ENCODE results near the gene PNMA1.
"Not testable (repeated sequence)": the region's sequence is repeated elsewhere in the genome, so short reads cannot be mapped to it uniquely, and the experiment has no call there.

The PNMA1 gene

DNA sequence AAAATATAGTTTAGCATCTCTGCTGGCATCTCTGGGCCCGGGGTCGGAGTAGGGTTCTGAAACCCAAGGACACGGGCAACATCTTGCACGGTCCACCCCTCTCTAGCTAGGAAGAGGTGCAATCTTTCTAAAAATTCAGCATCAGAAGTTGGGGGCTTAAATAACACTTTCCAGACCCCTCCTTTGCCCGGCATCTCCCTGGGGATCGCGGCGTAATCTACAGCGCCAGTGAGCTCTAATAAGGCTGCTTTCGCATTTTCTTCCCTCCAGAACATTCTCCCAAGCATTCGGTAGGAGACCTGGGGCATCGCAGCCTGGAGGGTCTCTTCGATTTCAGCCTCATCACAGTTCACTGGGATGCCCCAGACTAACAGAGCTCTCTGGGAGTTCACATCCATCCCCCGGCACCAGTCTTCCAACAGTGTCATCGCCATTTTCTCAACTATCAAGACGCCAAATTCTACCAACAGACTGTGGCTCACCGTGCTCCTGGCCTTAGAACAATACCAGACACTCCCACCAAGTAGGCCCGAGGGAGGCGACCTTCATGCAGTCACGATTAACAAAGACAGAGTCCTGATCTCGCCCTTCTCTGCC is 880 bp downstream of the PNMA1 start:
- DNase-seq, result no peak

DNA sequence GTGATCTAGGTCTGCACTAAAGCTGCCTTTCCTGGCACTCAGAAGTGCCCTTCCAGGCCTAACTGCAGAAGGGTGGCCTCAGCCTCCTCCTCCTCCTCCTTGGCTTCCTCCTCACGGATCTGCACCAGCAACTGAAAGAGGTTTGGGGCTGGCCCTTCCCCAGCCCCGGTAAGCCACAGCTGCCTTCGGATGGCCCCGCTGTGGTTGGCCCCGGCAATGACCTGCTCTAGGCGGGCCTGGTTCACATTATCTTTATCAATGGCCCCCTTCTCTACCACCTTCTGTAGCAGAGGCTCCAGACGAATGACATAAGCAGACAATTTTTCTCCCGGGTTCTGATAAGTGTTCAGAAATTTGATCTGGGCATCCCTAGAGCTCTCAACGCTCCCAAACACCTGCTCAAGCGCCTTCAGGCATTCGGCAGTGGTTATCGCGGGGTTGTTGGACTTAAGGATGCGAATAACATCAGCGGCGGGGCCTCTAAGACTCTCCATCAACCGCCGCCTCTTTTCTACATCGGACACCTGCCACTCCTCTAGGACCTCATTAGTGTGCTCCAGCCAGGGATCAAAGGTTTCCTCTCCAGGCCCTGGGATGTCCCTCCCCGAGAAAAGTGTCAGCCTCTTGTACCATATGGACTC is 1.5 kb downstream of the PNMA1 start:
- peak; percentile 42 for DNase-seq

- no peak for DNase-seq
Measured at GRCh38 chr14:73712071-73712506, 2.1 kb downstream of the PNMA1 start.

GRCh38 chr14:73710737-73711136 is 3.4 kb downstream of the PNMA1 start:
- DNase-seq, result no peak

DNA sequence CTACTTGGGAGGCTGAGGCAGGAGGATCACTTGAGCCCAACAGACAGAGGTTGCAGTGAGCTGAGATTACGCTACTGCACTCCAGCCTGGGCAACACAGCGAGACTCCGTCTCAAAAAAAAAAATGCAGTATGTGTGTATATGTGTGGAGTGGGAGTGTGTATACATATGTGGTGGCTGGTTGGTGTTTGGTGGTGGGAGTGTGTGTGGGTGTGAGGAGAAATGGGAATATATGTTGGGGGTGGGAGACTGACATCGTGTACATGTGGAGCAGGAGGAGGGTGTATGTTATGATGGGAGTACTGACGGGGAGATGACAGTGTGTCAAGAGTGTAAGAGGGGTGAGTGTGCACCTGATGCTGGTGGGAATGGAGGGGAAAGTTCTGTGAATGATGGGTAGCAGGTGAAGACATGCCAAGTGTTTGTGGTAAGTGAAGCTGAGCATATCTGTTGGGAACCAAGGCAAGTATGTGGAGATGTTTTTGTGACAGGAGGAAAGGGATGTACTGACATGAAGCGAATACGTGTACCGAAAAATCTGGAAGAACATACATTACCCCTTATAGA is 4.2 kb downstream of the PNMA1 start:
- no peak for DNase-seq

- DNase-seq, result not testable (repeated sequence)
Measured at GRCh38 chr14:73708076-73708475, 6.1 kb downstream of the PNMA1 start.

DNA sequence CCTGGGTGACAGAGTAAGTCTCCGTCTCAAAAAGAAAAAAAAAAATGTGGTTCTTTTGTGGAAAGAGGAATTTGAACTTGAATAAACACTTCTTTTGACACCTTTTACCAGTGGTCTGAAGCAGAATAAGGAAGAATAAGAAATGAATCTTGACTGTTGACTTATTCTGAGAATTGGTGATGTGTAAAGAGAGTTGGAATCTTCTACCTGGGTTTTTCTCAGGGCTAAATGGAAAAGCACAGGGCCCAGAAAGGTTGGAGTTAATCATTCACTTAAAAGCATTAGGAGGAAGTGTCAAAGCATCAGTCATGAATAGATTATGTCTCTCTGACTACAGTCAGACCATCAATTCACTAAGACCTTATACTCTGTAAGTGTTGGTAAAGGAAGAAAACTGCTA is 13.9 kb downstream of the PNMA1 start:
- DNase-seq, result no peak

- no peak for DNase-seq
Measured at GRCh38 chr14:73696466-73697400, 17.5 kb downstream of the PNMA1 start.

DNA sequence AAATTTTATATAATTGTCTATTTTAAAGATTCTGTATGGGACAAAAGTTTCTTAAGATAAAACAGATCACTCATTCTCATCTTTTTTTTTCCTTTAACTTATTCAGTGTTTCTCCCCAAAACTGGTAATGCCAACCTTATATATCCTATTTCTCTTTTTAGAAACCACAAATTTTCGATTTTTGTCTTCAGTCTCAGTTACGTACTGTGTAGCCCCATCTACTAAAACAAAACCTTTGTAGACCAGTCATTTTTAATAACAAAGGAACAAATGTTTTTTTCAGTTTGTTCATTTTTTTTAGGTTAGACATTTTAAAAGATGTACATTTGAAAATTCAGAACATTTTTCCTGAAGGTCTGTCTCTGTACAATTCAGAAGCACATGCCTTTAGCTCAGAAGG is 18.2 kb downstream of the PNMA1 start:
- DNase-seq, result no peak

DNA sequence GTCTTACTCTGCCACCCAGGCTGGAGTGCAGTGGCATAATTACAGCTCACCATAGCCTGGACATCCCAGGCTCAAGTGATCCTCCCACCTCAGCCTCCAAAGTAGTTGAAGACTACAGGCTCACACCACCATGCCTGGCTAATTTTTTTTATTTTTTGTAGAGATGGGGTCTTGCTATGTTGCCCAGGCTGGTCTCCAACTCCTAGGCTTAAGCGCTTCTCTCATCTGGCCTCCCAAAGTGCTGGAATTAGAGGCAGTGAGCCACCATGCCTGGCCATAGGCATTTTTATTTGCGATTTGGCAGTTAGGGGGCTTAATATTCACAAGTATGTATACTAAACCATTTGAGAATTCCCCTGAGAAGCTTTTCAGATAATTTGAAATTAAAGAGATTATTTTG is 19.1 kb downstream of the PNMA1 start:
- DNase-seq, result no peak

- DNase-seq, result no peak
Measured at GRCh38 chr14:73694083-73694482, 20.1 kb downstream of the PNMA1 start.

- DNase-seq, result no peak
Measured at GRCh38 chr14:73686901-73687300, 27.3 kb downstream of the PNMA1 start.

- no peak for DNase-seq
Measured at GRCh38 chr14:73685328-73685727, 28.9 kb downstream of the PNMA1 start.

- no peak for DNase-seq
Measured at GRCh38 chr14:73684627-73685026, 29.6 kb downstream of the PNMA1 start.

DNA sequence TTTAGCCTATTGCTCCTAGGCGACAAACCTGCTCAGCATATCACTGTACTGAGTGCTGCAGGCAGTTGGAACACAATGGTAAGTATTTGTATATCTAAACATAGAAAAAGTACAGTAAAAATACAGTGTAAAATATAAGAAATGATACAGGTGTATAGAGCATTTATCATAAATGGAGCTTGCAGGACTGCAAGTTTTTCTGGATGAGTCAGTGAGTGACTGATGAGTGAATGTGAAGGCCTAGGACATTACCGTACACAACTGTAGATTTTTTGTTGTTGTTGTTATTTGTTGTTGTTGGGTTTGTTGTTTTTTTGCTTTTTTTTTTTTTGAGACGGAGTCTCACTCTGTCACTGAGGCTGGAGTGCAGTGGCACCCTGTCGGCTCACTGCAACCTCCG is 33.4 kb downstream of the PNMA1 start:
- DNase-seq, result no peak

DNA sequence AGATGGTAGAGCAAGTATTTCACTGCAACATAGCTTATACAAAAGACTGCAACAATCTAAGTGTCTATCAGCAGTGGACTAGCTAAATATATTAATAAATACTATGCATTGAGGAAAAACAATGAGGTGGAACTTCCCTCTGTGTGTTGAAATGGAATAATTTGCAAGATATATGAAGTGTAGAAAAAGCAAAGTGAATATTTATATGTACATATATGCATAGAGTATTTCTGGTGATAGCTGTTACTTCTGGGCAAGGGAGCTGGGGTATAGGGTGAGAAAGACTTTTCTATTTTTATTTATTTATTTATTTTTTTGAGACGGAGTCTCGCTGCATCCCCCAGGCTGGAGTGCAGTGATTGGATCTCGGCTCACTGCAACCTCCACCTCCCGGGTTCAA is 35.5 kb downstream of the PNMA1 start:
- no peak for DNase-seq

DNA sequence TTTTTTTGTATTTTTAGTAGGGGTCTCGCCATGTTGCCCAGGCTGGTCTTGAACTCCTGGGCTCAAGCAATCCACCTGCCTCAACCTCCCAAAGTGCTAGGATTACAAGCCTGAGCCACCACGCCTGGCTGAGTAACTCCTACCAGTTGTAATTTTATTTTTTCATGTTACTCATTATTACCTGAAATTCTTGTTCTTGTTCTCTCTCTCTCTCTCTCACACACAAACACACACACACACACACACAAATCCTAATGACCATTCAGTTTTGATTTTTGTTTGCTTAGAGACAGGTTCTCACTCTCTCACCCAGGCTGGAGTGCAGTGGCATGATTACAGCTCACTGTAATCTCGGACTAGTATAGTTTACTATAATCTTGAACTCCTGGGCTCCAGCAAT is 39.2 kb downstream of the PNMA1 start:
- DNase-seq, result no peak

GRCh38 chr14:73667854-73668253 is 46.3 kb downstream of the PNMA1 start:
- no peak for DNase-seq

GRCh38 chr14:73666583-73666982 is 47.6 kb downstream of the PNMA1 start:
- no peak for DNase-seq

DNA sequence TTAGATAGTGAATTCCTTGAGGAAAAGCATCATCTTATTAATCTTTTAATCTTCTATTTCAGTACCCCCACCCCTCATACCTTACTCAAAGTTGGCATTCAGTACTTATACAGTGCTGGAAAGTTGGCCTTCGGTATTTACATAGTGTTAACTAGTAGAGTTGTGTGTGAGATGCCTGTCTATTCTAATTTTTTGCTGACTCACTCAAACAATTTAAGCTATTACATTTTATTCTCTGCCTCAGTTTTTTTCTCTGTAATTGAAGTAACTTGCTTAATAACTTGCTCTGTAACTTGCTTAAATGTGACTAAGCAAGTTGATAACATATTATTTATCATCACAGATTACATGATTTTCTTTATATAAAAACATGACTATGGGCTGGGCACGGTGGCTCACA is 49.1 kb downstream of the PNMA1 start:
- DNase-seq, result no peak

DNA sequence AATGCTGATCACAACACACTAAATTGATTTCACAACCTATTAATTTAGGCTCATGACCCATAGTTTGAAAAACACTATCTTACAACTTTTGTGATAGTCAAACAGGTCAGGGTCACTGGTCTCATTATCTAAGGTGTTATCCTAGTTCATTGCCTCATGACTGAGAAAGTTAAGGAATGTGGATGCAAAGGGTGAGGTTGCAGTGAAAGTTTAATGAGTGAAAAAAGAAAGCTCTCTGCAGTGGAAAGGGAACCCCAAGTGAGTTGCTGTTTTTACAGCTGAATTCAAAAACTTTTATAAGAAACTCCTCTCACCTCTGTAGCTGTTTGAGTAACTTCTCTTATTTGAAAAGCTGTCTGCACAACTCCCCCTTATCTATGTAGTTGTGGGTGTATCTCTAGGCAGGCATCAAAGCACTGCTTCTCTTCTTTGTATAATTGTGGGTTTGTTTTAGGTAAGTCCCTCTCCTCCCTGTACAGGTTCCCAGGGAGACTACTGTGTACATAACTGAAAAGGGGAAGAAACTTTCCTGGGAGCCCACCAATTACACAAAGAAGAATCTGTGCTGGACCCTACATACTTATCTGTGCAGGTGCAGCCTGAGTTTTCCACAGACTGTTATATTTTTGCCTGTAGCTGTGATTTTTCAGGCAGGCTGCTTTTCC is 50.5 kb downstream of the PNMA1 start:
- no peak for DNase-seq

DNA sequence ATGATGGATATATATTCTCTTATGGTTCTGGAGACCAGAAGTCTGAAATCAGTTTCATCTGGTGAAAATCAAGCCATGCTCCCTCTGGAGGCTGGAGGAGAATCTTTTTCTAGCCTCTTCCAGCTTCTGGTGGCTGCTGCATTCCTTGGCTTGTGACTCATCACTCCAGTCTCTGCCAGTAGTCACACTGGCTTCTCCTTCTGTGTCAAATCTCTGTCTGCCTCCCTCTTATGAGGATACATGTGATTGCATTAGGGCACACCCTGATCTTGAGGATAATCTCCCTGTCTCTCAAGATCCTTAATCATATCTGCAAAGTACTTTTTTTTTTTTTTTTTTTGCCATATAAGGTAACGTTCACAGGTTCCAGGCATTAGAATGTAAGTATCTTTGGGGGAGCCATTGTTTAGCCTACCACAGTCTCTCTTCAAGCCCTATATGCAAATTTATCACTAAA is 51.7 kb downstream of the PNMA1 start:
- no peak for DNase-seq

GRCh38 chr14:73661872-73662271 is 52.3 kb downstream of the PNMA1 start:
- DNase-seq, result no peak

All from NCI-H1092 treated with DMSO at 0.1 percent for 48 hours (cell line).